CD4-positive, alpha-beta T cell treated with Interleukin-2 at 100 ng/mL for 4 hours (primary cell): ENCODE results near the gene EMX1.
"Not testable (repeated sequence)": the region's sequence is repeated elsewhere in the genome, so short reads cannot be mapped to it uniquely, and the experiment has no call there.

Experiments
- DNase-seq: peaks from one replicate; pipeline ENCODE4 v3.0.0-alpha.2; 2020; ENCODE audit warnings: low spot score

EMX1 gene

DNA sequence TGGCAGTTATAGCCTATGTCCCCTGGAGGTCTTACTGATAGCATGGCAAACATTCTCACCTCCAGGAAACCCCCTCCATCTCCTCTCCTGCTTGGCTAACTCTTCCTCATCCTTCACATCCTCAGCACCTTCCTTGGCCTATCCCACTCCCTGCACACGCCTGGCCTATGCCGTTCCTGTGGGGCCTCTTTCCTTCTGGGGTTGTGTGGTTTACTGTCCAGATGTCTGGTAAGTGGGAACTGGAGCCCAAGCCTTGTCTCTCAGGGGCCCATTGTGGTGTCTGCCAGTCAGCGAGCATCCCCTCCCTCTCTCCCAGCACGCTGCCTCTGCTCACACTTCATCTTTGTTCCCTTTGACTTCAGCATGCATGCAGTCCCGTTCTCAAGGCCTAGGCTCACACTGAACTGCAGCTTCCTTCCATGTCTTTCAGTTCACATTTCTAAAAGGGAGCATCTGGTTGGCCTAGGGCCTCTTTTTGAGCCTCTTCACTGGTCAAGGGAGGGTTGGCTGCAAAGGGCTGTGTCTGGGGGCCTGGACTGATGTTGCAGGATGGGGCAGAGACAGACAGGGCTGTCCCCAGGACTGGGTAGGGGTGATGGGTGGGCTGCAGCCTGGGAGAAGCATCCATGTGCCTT, 17.0 kb upstream of the EMX1 start:
- DNase-seq, result no peak

GRCh38 chr2:72901426-72901825, 15.9 kb upstream of the EMX1 start:
- no peak for DNase-seq

GRCh38 chr2:72907369-72907768, 9.9 kb upstream of the EMX1 start:
- not testable (repeated sequence) for DNase-seq

- DNase-seq, result no peak
These were observed 8.6 kb upstream of the EMX1 start for GRCh38 chr2:72908741-72909140.

GRCh38 chr2:72911256-72911655, 6.1 kb upstream of the EMX1 start:
- DNase-seq, result no peak

DNA sequence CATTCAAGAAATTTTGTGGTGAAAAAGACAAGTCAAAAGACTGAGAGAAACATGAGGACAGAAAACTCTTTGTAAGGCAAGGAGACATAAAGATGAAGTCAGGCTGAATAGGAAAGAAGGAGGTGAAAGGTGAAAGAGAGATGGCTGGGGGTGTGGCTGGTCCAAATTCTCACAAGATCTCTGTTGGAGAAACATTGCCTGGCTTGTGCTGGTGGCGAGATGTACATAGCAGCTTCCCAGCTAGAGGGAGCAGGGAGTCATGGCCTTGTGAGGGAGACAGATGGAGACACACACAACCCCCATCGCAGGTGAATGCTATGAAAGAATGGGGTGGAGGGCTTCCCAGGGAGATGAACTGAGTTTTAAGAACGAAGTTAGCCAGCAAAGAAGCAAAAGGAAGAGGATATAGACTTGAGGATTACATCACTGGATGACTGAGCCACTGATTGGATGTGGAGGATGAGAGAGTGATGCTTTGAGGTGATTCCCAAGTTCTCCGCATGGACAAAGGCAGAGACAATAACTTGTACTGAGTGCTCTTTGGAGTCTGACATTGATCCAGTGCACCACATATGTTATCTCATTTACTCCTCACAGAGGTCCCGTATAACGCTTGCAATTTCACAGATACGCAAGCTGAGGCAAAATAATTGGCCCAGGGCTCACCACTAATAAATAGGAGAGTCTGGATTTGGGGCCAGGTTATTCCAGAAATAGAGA, 3.7 kb upstream of the EMX1 start:
- no peak for DNase-seq

DNA sequence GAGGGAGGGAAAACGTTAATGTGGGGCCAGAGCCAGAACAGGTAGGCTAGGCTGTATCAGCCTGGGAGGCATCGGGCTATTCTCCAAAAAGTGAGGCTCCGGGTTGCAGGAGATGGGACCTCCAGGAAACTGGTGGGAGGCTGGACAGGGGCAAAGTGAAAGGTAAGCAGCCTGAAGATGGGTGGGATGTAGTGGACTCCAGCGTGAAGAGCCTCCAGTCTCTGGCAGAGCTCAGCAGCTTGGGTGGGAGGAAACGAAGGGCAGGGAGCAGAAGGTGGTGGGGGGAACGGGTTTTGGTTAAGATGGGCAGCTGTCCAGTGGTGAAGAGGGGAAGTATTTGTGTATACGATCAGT, 3.1 kb upstream of the EMX1 start:
- DNase-seq, result no peak

DNA sequence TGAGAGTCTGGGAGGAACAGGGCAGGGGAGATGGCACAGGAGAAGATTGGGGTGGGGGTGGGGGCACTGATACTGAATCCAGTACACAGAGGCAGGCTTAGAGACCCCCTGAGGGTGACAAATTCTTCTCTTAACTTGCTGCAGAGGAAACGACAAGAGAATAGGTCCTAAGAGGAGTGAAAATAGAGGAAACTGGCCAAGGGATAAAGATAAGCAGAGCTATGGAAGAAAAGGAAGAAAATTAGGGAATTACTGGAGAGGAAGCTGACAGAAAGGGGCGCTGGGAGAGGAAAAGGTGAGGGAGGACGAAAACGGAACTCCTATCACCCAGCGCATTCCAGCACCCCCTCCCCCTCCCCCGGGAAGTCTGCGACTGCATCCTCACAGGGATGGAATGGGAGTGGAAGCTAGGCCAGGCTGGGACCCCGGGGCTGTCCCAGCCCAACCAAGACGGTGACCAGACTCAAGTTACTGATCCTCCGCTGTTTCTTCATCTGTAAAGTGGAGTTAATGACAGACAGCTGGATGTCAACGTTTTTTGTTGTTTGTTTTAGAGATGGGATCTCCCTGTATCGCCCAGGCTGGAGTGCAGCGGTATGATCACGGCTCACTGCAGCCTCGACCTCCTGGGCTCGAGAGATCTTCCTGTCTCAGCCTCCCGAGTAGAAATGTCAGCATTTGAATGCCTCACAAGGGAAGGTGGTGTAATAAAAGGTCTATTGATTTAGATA, 2.6 kb upstream of the EMX1 start:
- no peak for DNase-seq

DNA sequence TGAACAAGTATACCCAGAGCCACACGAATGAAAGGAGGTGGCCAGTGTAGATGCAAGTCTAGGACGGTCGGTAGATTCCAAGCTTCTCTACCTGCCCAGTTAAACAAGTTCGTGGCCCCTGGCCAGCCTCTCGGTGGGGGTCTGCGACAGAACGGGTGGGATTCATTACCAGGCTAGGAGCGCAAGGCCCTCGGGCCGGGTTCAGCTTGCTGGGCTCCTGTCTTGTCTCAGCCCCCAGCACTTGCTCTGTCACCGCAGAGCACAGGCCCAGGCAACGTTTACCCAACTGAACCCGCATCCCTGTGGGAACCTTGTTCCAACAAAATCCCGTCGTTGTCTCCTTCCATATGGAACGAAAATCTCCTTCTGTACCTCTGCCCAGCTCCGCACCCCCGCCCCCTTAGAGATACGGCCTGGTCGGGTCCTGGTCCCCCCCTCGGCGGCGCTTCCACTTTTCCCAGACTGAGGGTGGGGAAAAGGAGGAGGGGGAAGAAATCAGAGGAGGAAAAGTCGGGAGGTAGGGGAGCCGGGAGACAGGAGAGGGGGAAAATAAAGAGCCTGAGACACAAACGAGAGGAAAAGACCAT, 1.9 kb upstream of the EMX1 start:
- DNase-seq, result no peak

DNA sequence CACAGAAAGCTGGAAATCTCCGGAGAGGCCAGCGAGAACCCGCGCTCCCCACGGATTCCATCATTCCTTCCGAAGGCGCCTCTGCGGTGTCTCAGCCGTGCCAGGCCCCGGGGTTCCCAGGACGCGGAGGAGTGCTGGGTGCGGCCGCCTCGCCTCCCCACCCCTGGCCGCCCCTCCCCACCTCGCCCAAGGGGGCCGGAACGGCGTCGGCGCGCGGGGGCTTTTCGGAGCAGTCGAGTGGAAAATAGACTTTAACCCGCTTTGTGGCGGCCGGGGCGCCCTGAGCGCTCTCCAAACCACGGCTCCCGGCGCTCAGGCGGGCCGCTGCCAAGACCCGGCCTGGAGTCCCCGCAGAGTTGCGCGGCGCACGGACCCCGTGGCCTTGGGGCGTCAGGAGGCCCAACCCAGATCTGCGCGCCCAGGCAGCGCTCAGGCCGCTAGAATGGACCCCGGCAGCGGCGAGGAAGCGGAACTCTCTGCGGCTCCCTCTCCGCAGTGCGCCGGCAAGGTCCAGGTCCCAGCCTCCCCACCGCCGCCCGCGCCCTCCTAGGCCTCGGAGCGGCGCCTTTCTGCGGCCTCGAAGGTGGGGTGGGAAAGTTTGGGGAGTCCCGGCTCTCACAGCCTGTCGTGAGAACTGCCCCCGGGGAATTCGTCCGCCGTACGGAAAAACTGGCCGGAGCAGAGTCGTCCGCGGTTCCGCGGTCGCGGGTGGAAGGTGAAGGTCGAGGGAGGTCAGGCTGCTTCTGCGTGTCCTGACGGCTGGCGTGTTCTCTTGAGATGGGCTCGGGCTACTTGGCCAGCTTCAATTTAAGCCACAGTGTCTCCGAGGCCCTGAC, 1.2 kb upstream of the EMX1 start:
- peak; percentile 21 for DNase-seq

DNA sequence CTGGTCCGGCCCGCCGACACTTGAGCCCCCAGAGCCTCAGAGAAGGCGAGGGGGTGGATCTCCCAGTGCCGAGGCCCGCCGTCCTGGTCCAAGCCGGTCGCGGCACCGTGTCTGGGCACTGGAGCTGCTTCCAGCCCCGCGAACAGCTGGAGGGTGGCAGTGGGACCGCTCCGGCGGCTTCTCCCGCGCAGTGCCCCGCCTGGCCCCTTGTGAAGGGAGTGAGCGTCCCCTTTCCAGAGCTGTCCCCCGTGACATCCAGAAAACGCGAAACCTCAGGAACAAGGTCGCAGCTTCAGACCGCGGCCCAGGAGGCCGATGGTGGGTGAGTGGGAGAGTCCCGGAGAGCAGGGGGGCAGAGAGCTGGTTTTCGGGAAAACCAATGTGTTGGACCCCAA, 579 bp upstream of the EMX1 start:
- DNase-seq, result no peak

DNA sequence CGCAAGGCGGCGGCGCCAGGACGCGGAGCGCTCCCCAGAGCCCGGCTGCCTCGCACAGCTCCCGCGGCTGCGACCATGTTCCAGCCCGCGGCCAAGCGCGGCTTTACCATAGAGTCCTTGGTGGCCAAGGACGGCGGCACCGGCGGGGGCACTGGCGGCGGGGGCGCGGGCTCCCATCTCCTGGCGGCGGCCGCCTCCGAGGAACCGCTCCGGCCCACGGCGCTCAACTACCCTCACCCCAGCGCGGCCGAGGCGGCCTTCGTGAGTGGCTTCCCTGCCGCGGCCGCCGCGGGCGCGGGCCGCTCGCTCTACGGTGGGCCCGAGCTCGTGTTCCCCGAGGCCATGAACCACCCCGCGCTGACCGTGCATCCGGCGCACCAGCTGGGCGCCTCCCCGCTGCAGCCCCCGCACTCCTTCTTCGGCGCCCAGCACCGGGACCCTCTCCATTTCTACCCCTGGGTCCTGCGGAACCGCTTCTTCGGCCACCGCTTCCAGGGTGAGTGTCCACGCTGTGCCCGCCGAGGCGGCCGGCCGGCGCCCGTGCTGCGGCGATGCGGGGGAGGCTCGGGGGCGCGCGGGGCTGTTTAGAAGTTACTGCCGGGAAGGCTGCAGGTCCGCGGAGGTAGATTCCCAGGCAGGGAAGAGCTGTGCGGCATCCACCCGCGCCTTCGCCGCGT, 696 bp downstream of the EMX1 start:
- no peak for DNase-seq

DNA sequence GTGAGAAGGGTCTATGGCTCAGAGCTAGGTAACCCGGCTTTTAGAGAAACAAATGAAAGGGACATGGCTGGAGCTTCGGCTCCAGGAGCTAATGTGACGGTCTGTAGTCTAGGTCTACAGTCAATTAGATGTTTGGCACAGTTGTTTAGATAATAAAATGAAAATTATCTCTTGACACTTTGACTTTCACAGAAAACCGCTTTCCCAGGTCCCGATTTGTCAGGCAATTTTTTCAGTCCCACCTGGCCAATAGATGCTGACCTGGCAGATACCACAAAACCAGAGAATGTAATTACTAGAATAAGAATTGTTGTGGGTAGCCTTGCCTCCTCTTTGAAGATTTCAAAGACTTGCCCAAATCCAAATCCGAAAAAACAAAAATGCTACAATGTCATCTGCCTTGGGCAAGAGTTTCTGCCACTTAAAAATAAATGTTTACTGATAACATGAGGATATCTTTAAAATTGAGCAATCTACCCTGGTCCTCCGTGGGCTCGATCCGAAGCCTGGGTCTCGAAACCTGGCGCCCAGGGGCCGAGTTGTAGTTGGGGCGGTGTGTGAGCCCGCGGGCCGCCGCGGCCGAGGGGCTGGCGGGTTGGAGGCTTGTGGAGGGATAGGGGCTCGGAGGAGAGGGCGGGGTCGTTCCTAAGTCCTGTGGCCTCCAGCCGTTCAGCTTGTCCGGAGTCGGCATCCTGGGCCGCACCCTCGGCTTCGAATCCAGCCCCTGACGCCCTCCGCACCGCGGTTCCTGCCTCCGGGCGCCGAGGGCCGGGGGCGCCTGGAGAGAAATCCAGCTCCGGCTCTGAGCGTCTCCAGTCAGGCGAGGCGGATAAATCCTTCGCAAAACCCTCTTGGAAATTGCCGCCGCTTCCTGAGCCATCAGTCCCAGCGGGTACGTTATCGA, 2.3 kb downstream of the EMX1 start:
- DNase-seq, result no peak

DNA sequence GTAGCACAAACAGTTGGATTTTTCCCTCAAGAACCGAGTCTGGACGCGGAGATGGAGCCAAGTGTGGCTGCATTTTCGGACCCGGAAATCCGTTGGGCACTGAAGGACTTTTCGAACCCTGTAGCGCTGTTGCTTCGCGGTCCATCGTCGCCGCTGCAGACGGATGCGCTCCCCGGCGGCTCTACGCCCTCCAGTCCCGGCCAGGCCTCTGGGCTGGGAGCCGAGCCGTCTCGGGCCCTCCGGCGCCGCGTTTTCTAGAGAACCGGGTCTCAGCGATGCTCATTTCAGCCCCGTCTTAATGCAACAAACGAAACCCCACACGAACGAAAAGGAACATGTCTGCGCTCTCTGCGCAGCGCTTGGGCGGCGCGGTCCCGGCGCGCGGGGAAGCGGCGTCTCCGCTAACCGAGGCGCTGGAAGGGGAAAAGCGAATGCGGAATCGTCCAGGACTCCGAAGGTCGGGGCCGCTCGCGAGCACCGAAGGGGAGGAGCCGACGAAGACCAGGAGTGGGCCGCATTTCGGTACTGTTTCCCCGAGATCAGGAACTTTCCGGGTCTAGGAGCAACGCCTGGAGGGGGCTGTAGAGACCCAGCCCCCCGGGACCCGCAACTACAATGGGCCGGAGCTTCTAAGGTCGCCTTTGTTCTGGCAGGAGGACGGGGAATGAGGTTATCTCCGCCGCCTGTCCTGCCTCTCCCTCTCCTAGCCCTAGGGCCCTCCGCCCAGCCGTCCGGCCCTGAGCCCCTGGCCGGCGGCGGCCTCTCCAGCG, 3.2 kb downstream of the EMX1 start:
- DNase-seq, result no peak

DNA sequence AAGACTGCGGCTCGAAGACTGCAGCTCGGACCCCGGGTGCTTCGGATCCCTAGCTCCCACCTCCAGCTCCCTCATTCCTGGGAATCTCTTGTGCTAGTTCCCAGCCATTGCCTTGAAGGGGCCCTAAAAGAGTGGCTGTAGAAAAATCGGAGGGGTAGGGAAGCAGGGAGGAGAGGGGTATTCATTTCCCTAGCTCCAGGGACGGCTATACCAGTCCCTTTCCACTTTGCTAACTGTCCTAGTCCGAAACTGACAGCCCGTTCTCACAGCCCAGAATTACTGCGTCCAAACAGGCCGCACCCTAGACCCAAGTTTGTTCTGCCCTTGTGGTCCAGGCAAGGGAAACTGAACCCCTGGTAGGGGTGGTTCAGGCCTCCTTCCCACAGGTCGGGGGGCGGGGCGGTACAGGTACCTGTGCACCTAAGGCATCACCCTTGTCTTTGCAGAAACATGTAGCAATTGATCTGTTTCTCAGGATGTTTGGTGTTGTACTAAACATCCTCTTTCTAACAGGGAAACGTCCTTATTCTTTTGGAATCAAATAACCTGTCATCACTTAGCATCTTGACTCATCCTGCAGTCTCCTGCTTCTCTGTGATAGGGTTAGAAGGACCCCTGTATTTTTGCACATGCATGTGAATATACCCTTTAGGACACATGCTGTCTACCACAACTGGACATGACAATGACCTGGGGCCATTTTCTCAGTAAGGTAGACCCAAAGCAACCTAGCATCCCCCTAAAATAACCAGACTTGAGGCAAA, 4.0 kb downstream of the EMX1 start:
- DNase-seq, result no peak

GRCh38 chr2:72921853-72922252, 4.5 kb downstream of the EMX1 start:
- DNase-seq, result no peak

GRCh38 chr2:72923833-72924352, 6.6 kb downstream of the EMX1 start:
- DNase-seq, result no peak

DNA sequence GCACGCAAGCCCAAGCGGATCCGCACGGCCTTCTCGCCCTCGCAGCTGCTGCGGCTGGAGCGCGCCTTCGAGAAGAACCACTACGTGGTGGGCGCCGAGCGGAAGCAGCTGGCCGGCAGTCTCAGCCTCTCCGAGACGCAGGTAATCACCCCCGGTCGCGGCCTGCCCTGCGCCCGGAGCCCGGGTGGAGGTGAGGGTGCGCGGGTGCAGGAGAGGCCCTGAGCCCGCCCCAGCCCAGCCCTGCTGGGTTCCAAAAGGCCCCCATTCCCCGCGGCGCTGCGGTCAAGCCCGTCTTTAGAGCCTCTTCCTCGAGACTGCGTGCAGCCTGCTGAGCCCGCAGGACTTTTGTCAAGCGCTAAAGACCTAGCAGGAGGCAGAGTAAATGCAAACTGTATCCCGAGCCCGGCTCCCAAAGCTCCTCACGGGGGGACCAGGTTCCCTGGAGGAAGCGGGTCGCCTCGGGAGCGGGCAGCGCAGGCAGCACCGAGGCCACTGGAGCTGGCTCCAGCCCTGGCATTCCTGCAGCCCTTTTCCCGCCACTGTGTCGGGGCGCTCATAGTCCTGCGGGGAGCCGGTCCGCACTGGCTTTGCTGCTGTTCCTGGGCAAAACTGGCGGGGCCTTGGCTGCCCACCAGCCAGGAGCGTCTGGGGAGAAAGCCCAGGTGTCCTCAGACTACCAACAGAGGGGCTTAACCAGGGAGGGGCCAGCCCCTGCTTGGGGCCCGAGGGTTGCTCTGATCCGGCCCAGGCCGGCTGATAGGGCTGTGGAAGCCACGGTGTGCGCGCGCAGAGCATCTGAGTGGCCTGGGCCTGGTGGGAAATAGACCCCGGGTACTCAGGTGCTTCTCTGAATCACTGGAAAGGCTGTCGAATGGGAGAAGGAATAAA, 7.3 kb downstream of the EMX1 start:
- no peak for DNase-seq
